DLD1 (cell line): ENCODE data around the gene MYO18A.

Source experiments
- in situ Hi-C: cut with HindIII; loops from 2 replicates; pipeline ENCODE4 v1.10.0; 2017; ENCODE audit warnings: low sequenced_read_pairs

The MYO18A gene

GRCh38 chr17:29129731-29130130 lies 50.5 kb downstream of the MYO18A start:
- in situ Hi-C loops = no loop called here

- in situ Hi-C loops = no loop called here
Measured at GRCh38 chr17:29127840-29128239, 52.4 kb downstream of the MYO18A start.

GRCh38 chr17:29126268-29126930 lies 53.8 kb downstream of the MYO18A start:
- in situ Hi-C loops = no loop called here

DNA sequence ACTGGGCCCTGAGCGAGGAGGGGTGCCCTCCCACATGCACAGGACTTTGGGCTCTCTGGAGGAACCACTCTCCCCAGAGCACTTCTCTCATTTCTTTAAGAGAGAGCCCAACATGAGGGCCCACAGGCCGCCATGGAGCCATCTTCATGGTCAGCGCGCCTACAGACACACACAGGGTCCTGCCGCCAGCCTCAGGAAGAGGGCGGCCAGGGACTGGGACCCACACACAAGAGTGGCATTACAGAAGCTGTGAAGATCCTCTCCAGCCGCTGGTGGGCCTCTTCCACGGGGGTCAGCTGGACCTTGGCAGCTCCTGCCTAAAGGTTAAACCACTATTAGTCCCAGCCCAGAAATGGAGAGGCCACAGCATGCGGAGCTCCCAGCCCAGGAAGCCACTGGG lies 54.5 kb downstream of the MYO18A start:
- in situ Hi-C loops = no loop called here

DNA sequence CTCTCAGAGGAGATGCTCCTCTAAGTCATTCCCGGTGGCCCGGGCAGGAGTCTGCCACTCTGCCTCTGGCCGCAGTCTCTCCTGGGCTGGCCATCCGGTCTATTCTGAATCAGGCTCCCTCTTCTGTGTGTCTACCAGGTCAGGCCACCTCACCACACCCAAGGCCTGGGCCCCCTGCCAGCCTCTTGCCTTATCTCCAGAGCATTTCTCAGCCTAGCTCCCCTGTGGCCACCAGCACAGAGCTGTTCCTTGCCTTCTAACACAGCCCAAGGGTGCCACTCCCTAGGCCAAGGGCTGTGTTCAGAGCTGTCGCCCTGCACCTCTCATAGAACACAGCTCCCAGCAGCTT lies 55.3 kb downstream of the MYO18A start:
- in situ Hi-C loops = no loop called here

GRCh38 chr17:29124135-29124924 lies 55.9 kb downstream of the MYO18A start:
- in situ Hi-C loops = no loop called here

GRCh38 chr17:29123111-29123510 lies 57.1 kb downstream of the MYO18A start:
- in situ Hi-C loops = no loop called here

DNA sequence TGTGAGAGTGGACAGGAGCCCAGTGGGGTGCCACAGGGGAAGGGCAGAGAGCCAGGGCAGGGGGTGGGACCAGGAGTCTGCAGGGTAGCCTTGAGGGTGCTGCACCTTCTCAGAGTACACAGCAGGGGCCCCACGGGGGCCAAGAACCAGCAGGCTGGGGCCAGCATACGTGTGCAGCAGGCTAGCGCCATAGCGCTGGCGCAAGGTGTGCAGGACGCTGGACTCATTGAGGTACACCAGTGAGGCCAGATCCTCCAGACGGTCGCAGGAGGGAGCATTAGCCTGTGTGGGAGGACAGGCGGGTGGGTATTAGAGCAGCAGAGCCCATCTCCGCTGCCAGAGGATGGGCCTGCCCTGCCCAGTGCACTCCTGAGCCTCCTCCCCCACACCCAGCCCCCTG lies 58.8 kb downstream of the MYO18A start:
- in situ Hi-C loops = no loop called here

GRCh38 chr17:29120433-29120832 lies 59.8 kb downstream of the MYO18A start:
- in situ Hi-C loops = no loop called here

GRCh38 chr17:29119265-29119664 lies 60.9 kb downstream of the MYO18A start:
- in situ Hi-C loops = no loop called here

GRCh38 chr17:29116804-29117753 lies 63.1 kb downstream of the MYO18A start:
- in situ Hi-C loops = no loop called here

GRCh38 chr17:29115961-29116803 lies 64.0 kb downstream of the MYO18A start:
- in situ Hi-C loops = no loop called here

DNA sequence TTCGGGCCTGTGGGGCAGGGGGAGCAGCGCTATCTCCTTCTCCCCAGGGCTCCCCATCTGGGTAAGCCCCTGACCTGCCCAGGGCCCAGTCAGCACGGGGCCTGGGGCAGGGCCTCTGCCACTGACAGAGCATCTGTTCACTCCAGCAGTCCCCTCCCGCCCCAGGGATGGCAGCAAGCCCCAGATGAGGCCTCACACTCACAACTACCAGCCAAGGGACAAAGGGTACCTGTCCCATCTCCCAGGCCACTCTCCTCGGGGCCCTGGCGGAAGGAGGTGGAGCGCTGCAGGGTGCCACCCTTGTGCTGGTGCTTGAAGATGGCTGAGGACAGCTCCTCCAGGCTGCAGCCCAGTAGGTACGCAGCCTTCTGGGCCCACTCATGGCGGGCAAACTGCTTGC lies 64.8 kb downstream of the MYO18A start:
- in situ Hi-C loops = no loop called here

DNA sequence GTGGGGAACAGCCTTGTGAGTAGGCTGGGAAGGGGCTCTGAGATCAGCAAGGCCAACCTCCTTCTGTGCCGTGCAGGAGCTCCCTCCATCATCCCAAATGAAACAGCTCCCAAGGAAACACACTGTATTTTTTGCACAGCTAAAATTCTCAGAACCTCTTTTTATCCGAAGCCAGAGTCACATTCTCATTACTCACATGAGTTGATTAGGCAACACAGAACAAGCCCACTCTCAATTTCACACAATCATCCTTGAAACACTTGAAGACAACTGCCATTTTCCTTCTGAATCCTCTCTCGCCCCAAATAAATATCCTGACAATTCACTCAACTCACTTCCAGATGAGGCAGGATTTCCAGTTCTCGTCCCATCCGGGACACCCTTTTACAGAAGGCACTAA lies 66.1 kb downstream of the MYO18A start:
- in situ Hi-C loops = no loop called here

- in situ Hi-C loops = no loop called here
Measured at GRCh38 chr17:29113334-29113733, 66.9 kb downstream of the MYO18A start.

GRCh38 chr17:29112771-29113295 lies 67.4 kb downstream of the MYO18A start:
- in situ Hi-C loops = no loop called here

DNA sequence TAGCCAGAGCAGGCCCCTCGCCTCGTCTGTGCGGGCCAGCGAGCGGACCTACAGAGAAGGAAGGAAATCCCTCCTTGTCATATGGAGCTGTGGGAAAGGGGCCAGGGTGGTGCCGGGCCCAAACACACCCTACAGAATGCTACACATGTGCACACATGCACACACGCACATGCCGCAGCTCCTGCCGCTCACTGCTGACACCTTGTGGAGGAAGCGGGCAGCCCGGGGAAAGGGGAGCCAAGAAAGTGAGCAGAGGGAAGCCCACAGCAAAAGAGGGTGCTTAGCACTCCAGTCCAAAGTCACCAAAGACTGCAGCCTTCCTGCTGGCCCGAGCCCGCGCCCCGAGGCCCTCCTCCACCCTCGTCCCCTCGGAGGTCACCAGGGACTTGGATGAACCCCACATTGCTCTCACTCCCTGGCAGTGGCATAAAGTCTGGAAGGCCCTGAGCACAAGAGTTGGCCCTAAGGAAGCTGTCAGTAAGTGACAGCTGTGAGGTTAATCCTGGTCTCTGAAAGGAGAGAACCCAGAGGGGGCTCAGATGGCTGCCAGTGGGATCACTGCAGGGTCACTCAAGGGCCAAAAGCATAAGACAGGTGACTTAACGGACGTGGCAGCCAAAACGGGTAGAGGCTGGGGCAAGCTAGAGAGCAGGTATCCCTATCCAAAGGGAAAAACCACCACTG lies 68.2 kb downstream of the MYO18A start:
- in situ Hi-C loops = no loop called here

DNA sequence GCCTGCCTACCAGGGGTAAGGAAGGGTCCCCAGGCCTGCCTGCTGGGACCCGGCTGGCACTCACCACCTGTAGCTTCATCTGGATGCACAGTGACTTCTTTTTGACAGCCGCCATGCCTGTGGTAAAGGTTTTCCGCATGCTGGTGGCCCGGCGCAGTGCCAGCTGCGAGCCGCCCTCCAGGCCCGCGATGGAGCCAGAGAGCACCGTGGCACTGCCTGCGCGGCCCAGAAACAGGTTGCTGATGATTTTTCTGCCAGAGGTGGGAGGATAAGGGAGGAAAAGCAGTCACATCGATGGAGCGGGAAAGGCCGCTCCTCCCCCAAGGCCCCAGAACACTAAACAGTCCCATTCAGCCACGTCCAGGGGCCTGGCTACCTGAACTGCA lies 69.8 kb downstream of the MYO18A start:
- in situ Hi-C loops = no loop called here

DNA sequence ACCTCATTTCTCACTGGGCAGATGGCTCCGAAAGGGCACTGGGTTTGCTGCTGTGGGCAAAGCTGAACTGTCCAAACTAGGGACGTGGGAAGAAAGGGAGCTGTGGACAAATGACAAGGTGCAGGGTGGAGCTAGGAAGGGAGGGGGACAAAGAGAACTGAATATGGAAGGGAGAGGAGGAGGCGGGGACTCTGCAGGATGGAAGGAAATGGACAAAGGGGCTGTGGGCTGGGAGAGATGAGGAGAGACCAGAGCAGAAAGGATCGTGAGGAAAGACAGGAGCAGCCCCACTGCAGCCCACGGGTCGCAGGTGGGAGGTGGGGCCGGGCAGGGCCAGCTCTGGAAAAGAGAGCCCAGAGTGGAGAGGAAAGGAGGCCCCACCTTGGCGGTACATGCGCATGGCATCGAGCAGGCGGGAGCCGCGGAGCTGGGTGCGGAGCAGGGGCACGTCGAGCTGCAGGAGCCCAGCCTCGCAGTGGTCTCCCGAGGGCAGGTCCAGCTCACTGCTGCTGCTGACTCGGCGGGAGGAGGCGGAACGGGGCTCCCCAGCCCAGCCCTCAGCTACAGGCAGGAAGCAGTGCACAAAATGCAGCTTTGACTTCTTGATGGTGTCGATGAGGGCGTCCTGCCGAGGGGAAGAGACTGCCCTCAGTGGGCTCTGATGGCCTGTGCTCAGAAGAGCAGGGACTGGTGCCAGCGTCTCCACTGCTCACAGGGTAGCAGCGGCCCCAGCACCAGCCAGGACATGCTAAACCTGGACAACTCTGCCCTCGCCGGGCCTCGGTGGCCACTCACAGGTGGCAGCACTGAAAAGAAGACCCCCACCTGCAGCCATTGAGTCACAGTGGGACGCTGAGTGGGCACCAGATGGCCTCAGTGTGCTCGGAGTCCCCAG lies 70.5 kb downstream of the MYO18A start:
- in situ Hi-C loops = no loop called here
